ENCODE results near the gene TMEM8B. TPM values are rescaled to one million over a fixed set of nuclear protein-coding genes. Genes with fewer than 3 reads are reported as not detected.

TMEM8B gene
- total and polyA plus RNA-seq, 10 of the 15 experiments (the other 5 are each of a cell fraction or from before 2014, with no cell fraction given) = 0.19 to 7.6 (median 2.5) TPM

- TF ChIP-seq SMAD1 (IDR thresholded peaks at IDR 0.05; ENCODE audit: low read depth, partially characterized antibody) = no peak
- TF ChIP-seq, protein P1, sequence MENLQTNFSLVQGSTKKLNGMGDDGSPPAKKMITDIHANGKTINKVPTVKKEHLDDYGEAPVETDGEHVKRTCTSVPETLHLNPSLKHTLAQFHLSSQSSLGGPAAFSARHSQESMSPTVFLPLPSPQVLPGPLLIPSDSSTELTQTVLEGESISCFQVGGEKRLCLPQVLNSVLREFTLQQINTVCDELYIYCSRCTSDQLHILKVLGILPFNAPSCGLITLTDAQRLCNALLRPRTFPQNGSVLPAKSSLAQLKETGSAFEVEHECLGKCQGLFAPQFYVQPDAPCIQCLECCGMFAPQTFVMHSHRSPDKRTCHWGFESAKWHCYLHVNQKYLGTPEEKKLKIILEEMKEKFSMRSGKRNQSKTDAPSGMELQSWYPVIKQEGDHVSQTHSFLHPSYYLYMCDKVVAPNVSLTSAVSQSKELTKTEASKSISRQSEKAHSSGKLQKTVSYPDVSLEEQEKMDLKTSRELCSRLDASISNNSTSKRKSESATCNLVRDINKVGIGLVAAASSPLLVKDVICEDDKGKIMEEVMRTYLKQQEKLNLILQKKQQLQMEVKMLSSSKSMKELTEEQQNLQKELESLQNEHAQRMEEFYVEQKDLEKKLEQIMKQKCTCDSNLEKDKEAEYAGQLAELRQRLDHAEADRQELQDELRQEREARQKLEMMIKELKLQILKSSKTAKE (IDR thresholded peaks at IDR 0.05; ENCODE audit: low read depth, poor library complexity, severe bottlenecking) = no peak
These were observed 22.9 kb upstream of the TMEM8B start (continued) for GRCh38 chr9:35806101-35806500.

- POLR2A ChIA-PET = no interaction called here
- FAIRE-seq (no peak), ATAC-seq (no peak), DNase-seq (ENCODE audit: low read depth, low spot score) (no peak)
- TF ChIP-seq SIN3A (IDR thresholded peaks at IDR 0.05; ENCODE audit: low read depth, low read length) = no peak
- no peak for TF ChIP-seq ZNF274 (IDR thresholded peaks at IDR 0.05; ENCODE audit: insufficient read depth, insufficient read length)
- TF ChIP-seq, protein P2, sequence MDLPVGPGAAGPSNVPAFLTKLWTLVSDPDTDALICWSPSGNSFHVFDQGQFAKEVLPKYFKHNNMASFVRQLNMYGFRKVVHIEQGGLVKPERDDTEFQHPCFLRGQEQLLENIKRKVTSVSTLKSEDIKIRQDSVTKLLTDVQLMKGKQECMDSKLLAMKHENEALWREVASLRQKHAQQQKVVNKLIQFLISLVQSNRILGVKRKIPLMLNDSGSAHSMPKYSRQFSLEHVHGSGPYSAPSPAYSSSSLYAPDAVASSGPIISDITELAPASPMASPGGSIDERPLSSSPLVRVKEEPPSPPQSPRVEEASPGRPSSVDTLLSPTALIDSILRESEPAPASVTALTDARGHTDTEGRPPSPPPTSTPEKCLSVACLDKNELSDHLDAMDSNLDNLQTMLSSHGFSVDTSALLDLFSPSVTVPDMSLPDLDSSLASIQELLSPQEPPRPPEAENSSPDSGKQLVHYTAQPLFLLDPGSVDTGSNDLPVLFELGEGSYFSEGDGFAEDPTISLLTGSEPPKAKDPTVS (IDR thresholded peaks at IDR 0.05; ENCODE audit: low read depth, low read length) = no peak
- TF ChIP-seq NFYB (IDR thresholded peaks at IDR 0.05; ENCODE audit: insufficient read depth, low read depth, low read length) = no peak
- TF ChIP-seq POLR2A (IDR thresholded peaks at IDR 0.05; ENCODE audit: low read depth, low read length) = no peak
- TF ChIP-seq CBFB (IDR thresholded peaks at IDR 0.05; ENCODE audit: low read depth) = no peak
- TF ChIP-seq BCL11A (IDR thresholded peaks at IDR 0.05; ENCODE audit: low read depth, low read length) = no peak
- no peak for TF ChIP-seq EZH2 (IDR thresholded peaks at IDR 0.05; ENCODE audit: borderline replicate concordance, control insufficient read depth, low read depth, low read length)
- Histone ChIP-seq H4K20me1 (ENCODE audit: control insufficient read depth, insufficient read depth) (no peaks in the 10 kb centered on the region), H3K79me2 (ENCODE audit: control insufficient read depth, insufficient read depth, low read length) (no peaks in the 10 kb centered on the region), H3K4me3 (no peak overlapping the region), H3K4me2 (ENCODE audit: control insufficient read depth, insufficient read depth) (no peak overlapping the region), H3K36me3 (ENCODE audit: control insufficient read depth in 2 of 2, insufficient read depth in 2 of 2, low read length in 1 of 2) (peaks cover 5 to 20% of the 10 kb centered on the region in 2 experiments), H3K9me3 (replicated peaks; ENCODE audit: control insufficient read depth, insufficient read depth, low read length) (no peaks in the 10 kb centered on the region), H3K27me3 (replicated peaks in 1 of 2; ENCODE audit: control insufficient read depth in 2 of 2, insufficient read depth in 2 of 2, low read length in 1 of 2) (no peaks in the 10 kb centered on the region), H2AFZ (ENCODE audit: control insufficient read depth, low read depth, low read length) (no peak overlapping the region), H3K27ac (ENCODE audit: control insufficient read depth, insufficient read depth) (no peak overlapping the region), H3K9ac (ENCODE audit: control insufficient read depth, insufficient read depth, low read length) (no peak overlapping the region), H3K4me1 (ENCODE audit: control insufficient read depth, insufficient read depth, low read length) (peaks cover 24% of the 10 kb centered on the region)
- RAD21 ChIA-PET (ENCODE audit: unreplicated experiment) = no interaction called here
- in situ Hi-C loops (cut with MboI) (no loop called here), intact Hi-C loops (cut with micrococcal nuclease; ENCODE audit: unreplicated experiment) (no loop called here)
- BruUV-seq (replicated peaks) = no TSS peak
- CTCF ChIA-PET = interaction anchor here (0.8 to 1.2 kb wide), 4 partner anchors 18 to 74 kb away, joined by 3 to 4 read pairs (median 4); no protein-coding TSS in a partner anchor
- SMC1A ChIA-PET (ENCODE audit: uncharacterized antibody, unreplicated experiment) = no interaction called here
- 91% methylated on average over 9 of the region's 9 CpGs for WGBS (ENCODE audit: insufficient coverage, insufficient replicate concordance, low lambda C conversion rate, missing lambda C conversion rate)
These were observed 20.6 kb upstream of the TMEM8B start for GRCh38 chr9:35808433-35808832.

All from GM12878 (cell line).